HepG2 (cell line): ENCODE data around the gene ENTREP3. TPM values are rescaled to one million over a fixed set of nuclear protein-coding genes. Genes with fewer than 3 reads are reported as not detected.

ENCODE experiments used
- AHR ChIP-seq: IDR thresholded peaks from 2 replicates; pipeline ENCODE4 v1.6.1; 2018; ENCODE audit warnings: missing genetic modification reagents, missing compliant biosample characterization
- HMGXB4 ChIP-seq, 2 experiments: sonication (generic) in 1 of 2; formaldehyde crosslinking in 1 of 2; IDR thresholded peaks; 2 replicates each; pipeline versions ENCODE4 v1.4.0 to v1.6.1; 2018 to 2020; ENCODE audit warnings: missing genetic modification reagents in 2 of 2, borderline replicate concordance in 1 of 2, low read depth in 1 of 2, mild to moderate bottlenecking in 1 of 2, missing biosample characterization in 1 of 2
- HOXA5 ChIP-seq: sonication (generic); formaldehyde crosslinking; IDR thresholded peaks from 2 replicates; pipeline ENCODE4 v1.4.0; 2020; ENCODE audit warnings: missing genetic modification reagents
- KDM6A ChIP-seq: IDR thresholded peaks from 2 replicates; pipeline ENCODE4 v1.6.1; 2016; ENCODE audit warnings: low read depth
- MTF2 ChIP-seq: sonication (generic); formaldehyde crosslinking; IDR thresholded peaks from 2 replicates; pipeline ENCODE4 v1.5.0; 2020; ENCODE audit warnings: missing genetic modification reagents, borderline replicate concordance
- NFIC ChIP-seq: IDR thresholded peaks from 2 replicates; pipeline ENCODE4 v1.6.1; 2012; ENCODE audit warnings: mild to moderate bottlenecking, low read length, inconsistent platforms
- RNF219 ChIP-seq: sonication (generic); formaldehyde crosslinking; IDR thresholded peaks from 2 replicates; pipeline ENCODE4 v1.5.0; 2020; ENCODE audit warnings: mild to moderate bottlenecking, missing genetic modification reagents
- SIN3A ChIP-seq: IDR thresholded peaks from 2 replicates; pipeline ENCODE4 v1.6.1; 2011; ENCODE audit warnings: low read depth, mild to moderate bottlenecking, control low read depth, low read length, borderline replicate concordance
- SOX5 ChIP-seq: IDR thresholded peaks from 2 replicates; pipeline ENCODE4 v1.6.1; 2016; ENCODE audit warnings: borderline replicate concordance
- SP140L ChIP-seq: sonication (generic); formaldehyde crosslinking; IDR thresholded peaks from 2 replicates; pipeline ENCODE4 v1.4.0; 2020; ENCODE audit warnings: missing genetic modification reagents, borderline replicate concordance
- ZC3H4 ChIP-seq: sonication (generic); formaldehyde crosslinking; IDR thresholded peaks from 2 replicates; pipeline ENCODE4 v1.4.0; 2020; ENCODE audit warnings: missing genetic modification reagents, borderline replicate concordance
- ZFP36L1 ChIP-seq: sonication (generic); formaldehyde crosslinking; IDR thresholded peaks from 2 replicates; pipeline ENCODE4 v1.8.0; 2022; ENCODE audit warnings: mild to moderate bottlenecking, missing genetic modification reagents, moderate library complexity
- ZNF335 ChIP-seq: sonication (generic); formaldehyde crosslinking; IDR thresholded peaks from 2 replicates; pipeline ENCODE4 v1.4.0; 2020; ENCODE audit warnings: missing genetic modification reagents
- ZNF598 ChIP-seq: sonication (generic); formaldehyde crosslinking; IDR thresholded peaks from 2 replicates; pipeline ENCODE4 v1.5.1; 2020; ENCODE audit warnings: mild to moderate bottlenecking, missing genetic modification reagents, borderline replicate concordance
- ZNF776 ChIP-seq: sonication (generic); formaldehyde crosslinking; IDR thresholded peaks from 2 replicates; pipeline ENCODE4 v1.4.0; 2020; ENCODE audit warnings: mild to moderate bottlenecking, missing genetic modification reagents
- ZNF883 ChIP-seq: sonication (generic); formaldehyde crosslinking; IDR thresholded peaks from 2 replicates; pipeline ENCODE4 v1.5.1; 2020; ENCODE audit warnings: mild to moderate bottlenecking, missing genetic modification reagents; ENCODE audit errors: not compliant biosample characterization
- ZSCAN25 ChIP-seq: sonication (generic); formaldehyde crosslinking; IDR thresholded peaks from 2 replicates; pipeline ENCODE4 v1.8.0; 2022; ENCODE audit warnings: mild to moderate bottlenecking, missing genetic modification reagents
- polyA plus RNA-seq, 8 experiments: library from polyadenylated mRNA; depleted of rRNA in 3 of 8; stranded (reverse) in 7 of 8; unstranded in 1 of 8; fragments of >200 nt; fragmentation: Illumina TruSeq in 4 of 8; extraction: Trizol in 4 of 8; gene quantifications; 2 replicates each; pipeline versions ENCODE4 v1.2.1 to v1.2.3, GENCODE V29; 2011 to 2016; ENCODE audit warnings: low read depth in 4 of 8, missing spikeins in 1 of 8, mixed read lengths in 1 of 8; ENCODE audit not compliant: insufficient read depth in 1 of 8
- total RNA-seq, 5 experiments: library from RNA; depleted of rRNA; stranded (reverse); fragments of >200 nt; fragmentation: Illumina TruSeq; extraction: Trizol; gene quantifications; 2 replicates each; pipeline ENCODE4 v1.2.3, GENCODE V29; 2016; ENCODE audit warnings: low read depth in 1 of 5
- TF ChIP-seq, protein P1 (sequence below): sonication (generic); formaldehyde crosslinking; IDR thresholded peaks from 2 replicates; pipeline ENCODE4 v1.8.1; 2023; ENCODE audit warnings: mild to moderate bottlenecking, moderate library complexity, missing genetic modification reagents
- TF ChIP-seq, protein P2 (sequence below): sonication (generic); formaldehyde crosslinking; IDR thresholded peaks from 2 replicates; pipeline ENCODE4 v1.8.0; 2022; ENCODE audit warnings: missing genetic modification reagents, mild to moderate bottlenecking, borderline replicate concordance
- TF ChIP-seq, protein P3 (sequence below): sonication (generic); formaldehyde crosslinking; IDR thresholded peaks from 2 replicates; pipeline ENCODE4 v1.9.0; 2021; ENCODE audit warnings: missing genetic modification reagents, mild to moderate bottlenecking, borderline replicate concordance

Gene ENTREP3
- total and polyA plus RNA-seq, 2 of the 13 experiments (the other 11 are each of a cell fraction or from before 2014, with no cell fraction given): 4.1 to 9.9 TPM

GRCh38 chr1:155250633-155251449, 4.4 kb downstream of the ENTREP3 start (continued):
- no peak for TF ChIP-seq ZNF883 (CRISPR knock-in tag)
- peak; percentile 42; the same call in 1 of the 2 replicates for TF ChIP-seq ZNF598
- TF ChIP-seq SP140L (CRISPR knock-in tag): no peak
- no peak for TF ChIP-seq RNF219 (CRISPR knock-in tag)
- no peak for TF ChIP-seq ZSCAN25 (CRISPR knock-in tag)
- TF ChIP-seq ZC3H4 (CRISPR knock-in tag): no peak
- no peak for TF ChIP-seq KDM6A
- no peak for TF ChIP-seq AHR
- TF ChIP-seq SOX5 (CRISPR knock-in tag): peak; percentile 45; the same call in 1 of the 2 replicates
- TF ChIP-seq, protein P1, sequence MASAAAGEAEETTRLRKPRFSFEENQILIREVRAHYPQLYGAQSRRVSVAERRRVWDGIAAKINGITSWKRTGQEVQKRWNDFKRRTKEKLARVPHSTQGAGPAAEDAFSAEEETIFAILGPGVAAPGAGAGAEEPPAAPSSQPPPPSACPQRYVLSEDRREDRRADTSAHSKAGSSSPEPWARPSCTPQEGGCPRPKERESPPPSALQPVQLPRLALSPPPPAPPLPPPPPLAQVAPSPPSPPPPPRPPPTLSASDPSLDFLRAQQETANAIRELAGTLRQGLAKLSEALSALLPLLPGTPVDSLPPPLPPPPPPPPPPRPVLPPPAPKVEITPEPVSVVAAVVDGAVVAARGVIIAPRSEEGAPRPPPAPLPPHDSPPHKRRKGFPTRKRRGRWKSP (CRISPR knock-in tag): no peak
- no peak; the same call in 1 of the 2 replicates for TF ChIP-seq ZFP36L1 (CRISPR knock-in tag)
- no peak for TF ChIP-seq HOXA5
- no peak for TF ChIP-seq MTF2 (CRISPR knock-in tag)
- TF ChIP-seq ZNF776 (CRISPR knock-in tag): no peak
- no peak for TF ChIP-seq ZNF335 (CRISPR knock-in tag)
- peak; percentile 85 to 95 for TF ChIP-seq HMGXB4 (CRISPR knock-in tag; IDR thresholded peaks at IDR 0.05; ENCODE audit: borderline replicate concordance in 1 of 2, low read depth in 1 of 2)
- TF ChIP-seq NFIC: no peak
- TF ChIP-seq, protein P2, sequence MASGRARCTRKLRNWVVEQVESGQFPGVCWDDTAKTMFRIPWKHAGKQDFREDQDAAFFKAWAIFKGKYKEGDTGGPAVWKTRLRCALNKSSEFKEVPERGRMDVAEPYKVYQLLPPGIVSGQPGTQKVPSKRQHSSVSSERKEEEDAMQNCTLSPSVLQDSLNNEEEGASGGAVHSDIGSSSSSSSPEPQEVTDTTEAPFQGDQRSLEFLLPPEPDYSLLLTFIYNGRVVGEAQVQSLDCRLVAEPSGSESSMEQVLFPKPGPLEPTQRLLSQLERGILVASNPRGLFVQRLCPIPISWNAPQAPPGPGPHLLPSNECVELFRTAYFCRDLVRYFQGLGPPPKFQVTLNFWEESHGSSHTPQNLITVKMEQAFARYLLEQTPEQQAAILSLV (CRISPR knock-in tag): peak; percentile 52; the same call in 1 of the 2 replicates
- TF ChIP-seq, protein P3, sequence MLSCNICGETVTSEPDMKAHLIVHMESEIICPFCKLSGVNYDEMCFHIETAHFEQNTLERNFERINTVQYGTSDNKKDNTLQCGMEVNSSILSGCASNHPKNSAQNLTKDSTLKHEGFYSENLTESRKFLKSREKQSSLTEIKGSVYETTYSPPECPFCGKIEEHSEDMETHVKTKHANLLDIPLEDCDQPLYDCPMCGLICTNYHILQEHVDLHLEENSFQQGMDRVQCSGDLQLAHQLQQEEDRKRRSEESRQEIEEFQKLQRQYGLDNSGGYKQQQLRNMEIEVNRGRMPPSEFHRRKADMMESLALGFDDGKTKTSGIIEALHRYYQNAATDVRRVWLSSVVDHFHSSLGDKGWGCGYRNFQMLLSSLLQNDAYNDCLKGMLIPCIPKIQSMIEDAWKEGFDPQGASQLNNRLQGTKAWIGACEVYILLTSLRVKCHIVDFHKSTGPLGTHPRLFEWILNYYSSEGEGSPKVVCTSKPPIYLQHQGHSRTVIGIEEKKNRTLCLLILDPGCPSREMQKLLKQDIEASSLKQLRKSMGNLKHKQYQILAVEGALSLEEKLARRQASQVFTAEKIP: no peak
- no peak for TF ChIP-seq SIN3A
